Right renal pelvis (tissue), 4 donors: ENCODE results near the gene SULT2B1. TPM values are rescaled to one million over a fixed set of nuclear protein-coding genes. Genes with fewer than 3 reads are reported as not detected.

Source experiments
- DNase-seq, 4 donors: peaks; one replicate each; pipeline ENCODE4 v3.0.0-alpha.2; 2013; ENCODE audit warnings: low read depth in 4 of 4, low spot score in 3 of 4, missing footprints in 1 of 4
- polyA plus RNA-seq, 4 donors: library from polyadenylated mRNA; unstranded; fragments of 120-200 nt; gene quantifications; one replicate each; pipeline ENCODE4 v1.2.1, GENCODE V29; 2013; ENCODE audit not compliant: insufficient read length in 4 of 4

Gene SULT2B1
- polyA plus RNA-seq, 4 donors: 0.19 to 0.61 (median 0.38) TPM

DNA sequence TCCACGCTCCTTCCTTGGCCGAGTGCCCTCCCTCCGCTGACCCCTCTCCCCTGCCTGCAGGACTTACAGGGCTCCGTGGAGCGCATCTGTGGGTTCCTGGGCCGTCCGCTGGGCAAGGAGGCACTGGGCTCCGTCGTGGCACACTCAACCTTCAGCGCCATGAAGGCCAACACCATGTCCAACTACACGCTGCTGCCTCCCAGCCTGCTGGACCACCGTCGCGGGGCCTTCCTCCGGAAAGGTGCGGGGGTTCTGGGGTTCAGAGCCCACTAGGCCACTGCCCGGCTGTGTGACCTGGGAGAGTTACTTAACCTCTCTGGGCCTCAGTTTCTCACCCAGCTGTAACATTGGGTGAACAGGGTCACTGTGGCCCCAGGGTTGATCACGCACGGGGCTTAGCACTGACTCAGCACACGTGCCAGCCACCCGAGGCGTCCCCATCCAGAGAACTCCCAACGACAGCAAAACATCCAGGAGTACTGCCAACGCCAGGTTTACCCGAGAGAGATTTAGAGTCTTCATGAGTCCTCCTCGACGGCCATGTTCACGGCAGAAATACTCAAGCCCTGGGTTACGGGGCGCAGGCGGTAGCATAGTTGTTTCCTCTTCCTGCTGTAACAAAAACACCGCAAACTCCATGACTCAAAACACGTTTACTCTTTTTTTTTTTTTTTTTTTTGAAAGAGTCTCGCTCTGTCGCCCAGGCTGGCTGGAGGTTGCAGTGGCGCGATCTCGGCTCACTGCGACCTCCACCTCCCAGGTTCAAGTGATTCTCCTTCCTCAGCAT lies 44.9 kb downstream of the SULT2B1 start:
- DNase-seq: no peak

DNA sequence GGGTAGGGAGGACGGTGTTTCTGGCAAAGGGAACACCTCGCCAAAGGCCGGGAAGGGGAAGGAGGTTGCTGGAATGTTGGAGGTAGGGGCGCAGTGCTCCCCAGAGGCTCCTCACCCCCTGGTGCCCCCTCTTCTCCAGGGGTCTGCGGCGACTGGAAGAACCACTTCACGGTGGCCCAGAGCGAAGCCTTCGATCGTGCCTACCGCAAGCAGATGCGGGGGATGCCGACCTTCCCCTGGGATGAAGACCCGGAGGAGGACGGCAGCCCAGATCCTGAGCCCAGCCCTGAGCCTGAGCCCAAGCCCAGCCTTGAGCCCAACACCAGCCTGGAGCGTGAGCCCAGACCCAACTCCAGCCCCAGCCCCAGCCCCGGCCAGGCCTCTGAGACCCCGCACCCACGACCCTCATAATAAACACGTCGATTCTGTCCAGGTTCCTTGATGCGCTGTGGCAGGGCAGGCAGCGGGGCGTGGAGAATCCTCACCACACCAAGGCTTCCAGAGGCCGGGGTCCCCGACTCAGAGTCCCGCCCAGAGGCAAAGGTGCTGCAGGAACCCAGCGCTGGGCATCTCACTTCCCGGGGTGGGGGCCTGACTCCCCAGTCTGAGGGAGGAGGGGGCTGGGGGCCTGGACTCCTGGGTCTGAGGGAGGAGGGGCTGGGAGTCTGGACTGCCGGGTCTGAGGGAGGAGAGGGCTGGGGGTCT lies 47.2 kb downstream of the SULT2B1 start:
- no peak for DNase-seq

- DNase-seq: no peak
Observed at GRCh38 chr19:48600679-48601417, 48.9 kb downstream of the SULT2B1 start.

DNA sequence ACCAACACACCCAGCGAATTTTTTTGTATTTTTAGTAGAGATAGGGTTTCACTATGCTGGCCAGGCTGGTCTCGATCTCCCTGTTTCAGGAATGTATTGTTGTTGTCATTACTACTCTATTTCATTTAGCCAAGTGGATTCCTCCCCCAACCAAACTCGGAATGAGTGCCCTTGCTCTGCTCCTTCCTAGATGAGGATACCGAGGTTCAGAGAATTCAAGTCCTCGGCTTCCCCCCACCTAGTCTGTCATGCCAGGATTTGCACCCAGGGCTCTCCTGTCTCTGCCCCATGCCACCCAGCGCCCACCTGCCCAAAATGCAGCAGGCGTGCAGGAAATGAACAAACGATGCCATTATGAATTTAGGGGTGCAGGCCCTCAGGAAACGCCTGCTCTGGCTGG lies 51.0 kb downstream of the SULT2B1 start:
- no peak for DNase-seq

GRCh38 chr19:48603449-48603848 lies 51.5 kb downstream of the SULT2B1 start:
- DNase-seq: no peak

DNA sequence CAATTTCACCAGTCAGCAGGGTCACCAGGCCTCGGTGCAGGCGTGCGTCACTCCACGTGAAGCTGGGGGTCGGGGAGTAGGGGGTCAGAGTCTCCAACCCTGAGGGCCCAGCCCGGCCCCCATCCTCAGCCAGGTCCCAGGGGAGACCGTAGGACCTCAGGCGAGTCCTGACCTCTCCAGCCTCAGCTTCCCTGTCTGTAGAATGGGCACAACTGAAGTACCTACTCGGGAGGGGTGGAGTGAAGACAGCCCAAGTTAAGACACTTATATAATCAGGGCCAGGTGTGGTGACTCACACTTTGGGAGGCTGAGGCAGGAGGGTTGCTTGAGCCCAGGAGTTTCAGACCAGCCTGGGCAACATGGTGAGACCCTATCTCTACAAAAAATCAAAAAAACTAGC lies 51.9 kb downstream of the SULT2B1 start:
- no peak for DNase-seq

- DNase-seq: no peak
Observed at GRCh38 chr19:48606463-48607358, 54.7 kb downstream of the SULT2B1 start, which contains the start of gene SPACA4. SPACA4 (plus strand) TSS chr19:48606742; CDS start chr19:48606979, 237 bp downstream.

- DNase-seq: no peak
Observed at GRCh38 chr19:48607359-48607755, 55.4 kb downstream of the SULT2B1 start.

DNA sequence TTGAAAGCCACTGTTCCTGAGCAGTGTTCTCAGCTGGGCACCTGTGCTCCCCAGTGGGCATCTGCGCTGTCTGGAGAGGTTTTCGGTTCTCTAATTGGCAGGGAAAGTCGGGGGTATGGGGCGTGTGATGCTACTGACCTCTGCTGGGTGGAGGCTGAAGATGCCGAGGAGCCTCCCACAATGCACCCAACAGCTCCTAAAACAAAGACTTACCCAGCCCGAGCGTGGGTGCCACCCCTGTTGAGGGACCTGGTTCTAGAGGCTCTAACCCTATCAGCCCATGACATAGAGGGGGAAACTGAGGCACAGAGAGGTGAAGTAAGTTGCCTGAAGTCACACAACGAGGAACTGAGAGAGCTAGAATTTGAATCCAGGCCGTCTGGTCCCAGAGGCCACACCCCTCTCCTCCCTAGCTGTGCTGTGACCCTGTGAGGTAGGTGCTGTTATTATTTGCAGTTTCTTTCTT lies 56.9 kb downstream of the SULT2B1 start:
- no peak for DNase-seq

- DNase-seq: no peak
Observed at GRCh38 chr19:48609571-48610108, 57.7 kb downstream of the SULT2B1 start.

DNA sequence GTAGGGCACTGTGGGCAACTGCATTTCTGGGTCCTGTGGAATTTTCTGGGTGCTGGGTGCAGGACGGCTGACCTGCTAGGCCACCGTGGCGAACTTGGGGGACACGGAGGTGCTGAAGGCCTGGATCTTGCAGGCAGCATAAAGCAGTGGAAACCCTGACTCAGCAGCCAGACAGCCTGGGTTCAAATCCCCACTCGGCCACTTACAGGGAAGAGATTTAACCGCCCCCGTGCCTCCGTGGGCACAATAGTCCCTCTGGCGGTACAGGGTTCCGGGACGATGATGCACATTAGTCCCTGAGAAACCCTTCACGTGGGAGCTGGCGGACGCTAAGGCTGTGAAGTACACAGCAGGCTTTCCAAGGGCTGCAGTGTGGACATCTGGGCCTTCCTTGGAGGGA lies 59.9 kb downstream of the SULT2B1 start:
- no peak for DNase-seq

DNA sequence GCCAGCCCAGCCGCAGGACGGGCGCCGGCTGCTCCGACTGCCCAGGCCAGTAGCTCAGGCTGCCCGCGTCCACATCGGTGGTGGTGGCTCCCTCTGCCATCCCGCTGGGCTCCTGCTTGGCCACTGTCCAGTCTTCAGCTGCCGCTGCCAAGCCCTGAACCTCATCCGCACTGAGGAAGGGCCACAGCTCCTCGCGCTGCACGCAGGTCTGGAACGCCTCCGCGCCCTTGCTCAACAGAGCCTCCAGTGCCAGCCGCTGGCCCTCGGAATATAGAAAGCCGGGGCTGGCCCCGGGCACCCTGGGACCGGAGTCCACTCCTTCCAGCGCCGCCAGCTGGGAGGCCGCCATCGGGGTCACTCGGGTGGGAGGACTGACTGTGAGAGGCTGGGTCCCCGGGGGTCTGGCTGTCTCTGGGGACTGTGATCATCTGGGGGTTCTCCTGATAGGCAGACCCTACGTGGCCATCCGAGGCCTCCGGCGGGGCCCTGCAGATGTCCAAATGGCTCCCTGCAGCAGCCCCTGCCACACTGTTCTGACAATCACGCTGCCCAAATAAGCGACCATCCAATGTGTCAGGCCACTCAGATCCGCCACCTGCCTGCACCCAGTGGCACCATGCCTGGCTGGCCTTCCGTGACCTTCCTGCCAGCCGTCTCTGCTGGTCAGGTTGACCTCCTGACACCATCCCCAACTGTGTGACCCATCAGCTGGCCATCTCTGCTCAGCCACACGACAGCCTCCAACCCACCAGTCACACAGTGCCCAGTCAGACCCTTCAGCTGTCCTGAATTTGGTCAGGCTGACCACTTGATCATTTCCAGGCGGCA lies 61.3 kb downstream of the SULT2B1 start:
- DNase-seq: no peak

DNA sequence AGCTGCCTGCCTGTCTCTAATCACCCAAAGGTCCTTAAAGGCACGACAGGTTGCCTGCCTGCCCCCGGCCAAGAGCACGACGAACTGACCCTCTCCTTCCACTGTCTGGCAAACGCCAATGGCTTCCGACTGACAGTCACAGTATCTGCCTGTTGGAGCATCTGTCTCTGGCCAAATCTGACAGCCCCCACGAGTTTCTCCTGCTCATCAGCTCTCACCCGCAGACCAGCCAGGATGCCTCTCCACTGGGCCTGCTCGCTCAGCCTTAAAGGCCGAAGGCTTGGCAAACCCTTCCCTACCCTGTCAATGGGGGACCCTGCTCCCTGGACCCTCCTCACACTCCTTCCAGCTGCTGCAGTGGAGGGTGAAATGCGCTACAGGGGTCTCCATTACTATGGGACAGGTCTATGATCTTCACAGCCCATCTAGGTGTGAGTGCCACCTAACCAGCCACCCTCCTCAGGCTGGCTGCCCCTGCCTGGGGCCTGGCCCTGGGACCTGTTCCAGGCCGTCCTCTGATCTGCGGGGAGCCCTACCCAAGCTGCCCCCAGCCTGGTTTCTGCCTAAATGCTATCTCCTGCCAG lies 62.0 kb downstream of the SULT2B1 start:
- DNase-seq: no peak

DNA sequence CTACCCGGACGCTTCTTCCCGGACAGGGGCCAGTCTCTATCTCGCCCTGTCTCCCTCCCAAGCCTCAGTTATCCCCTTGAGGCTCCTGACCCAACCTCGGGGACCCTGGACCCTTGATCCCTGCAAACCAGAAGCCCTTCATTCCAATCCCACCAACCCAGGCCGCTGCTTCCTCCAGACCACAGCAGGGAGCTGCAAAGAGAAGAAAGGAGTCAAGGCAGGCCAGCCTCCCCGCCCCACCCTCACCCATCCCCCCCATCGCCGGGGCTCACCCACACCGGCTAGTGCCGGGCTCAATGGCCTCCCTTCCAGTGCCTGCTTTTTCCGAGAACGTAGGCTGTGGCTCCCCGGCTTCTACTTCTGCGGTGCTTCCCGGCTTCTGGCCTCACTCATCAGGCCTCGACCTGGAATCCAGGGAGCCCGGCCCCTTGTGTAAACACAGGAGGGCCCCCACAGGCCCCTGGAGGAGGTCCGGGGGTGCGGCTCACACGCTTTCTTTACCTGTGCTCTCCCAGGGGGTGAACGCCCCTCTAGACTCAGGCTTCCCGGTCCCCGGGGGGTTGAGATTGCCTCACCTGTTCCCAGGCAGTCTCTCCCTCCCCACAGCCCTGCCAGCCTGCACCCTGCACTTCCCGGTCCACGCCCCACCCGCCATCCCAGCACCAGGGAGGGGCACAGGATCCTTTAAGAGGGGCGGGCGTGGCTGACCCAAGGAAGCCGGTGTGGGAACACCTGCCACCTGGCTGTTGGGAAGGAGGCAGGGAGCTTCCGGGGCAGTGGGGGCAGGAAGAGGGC lies 62.7 kb downstream of the SULT2B1 start, which contains the start of gene FAM83E:
FAM83E (minus strand) TSS at position 641 of the 795 bp plus-strand sequence. CDS start 1,704 bp downstream, outside the sequence.
- no peak for DNase-seq

GRCh38 chr19:48615231-48616040 lies 63.5 kb downstream of the SULT2B1 start:
- DNase-seq: no peak

GRCh38 chr19:48616041-48616436 lies 64.1 kb downstream of the SULT2B1 start:
- DNase-seq: no peak

DNA sequence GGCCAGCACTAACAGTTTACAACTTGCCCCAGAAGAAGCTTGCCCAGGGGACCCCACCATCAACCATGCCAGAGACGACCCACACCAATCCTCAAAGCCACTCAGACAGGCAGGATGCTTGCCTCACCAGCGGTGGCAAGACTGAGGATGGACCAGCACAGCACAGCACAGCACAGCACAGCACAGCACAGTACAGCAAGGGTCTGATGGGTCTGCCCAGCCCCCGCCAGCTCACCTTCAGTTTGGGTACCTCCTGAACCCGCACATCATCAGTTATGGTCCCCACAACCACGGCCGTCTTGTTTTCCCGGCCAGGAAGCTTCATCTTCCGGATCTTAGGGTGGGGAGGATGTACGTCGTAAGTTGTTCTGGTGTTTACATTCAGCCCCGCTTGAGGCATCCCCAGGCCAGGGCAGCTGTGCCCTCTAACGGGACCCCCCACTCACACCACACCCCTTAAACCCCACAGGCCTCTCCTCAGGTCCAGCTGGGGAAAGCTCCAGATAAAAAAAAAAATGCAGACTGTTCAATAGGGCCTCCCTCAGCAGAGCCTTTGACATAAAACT lies 64.6 kb downstream of the SULT2B1 start:
- DNase-seq: no peak
